Dendritic cell treated with granulocyte-macrophage colony-stimulating factor and Interleukin-4, amounts not matched to agents 40 ng/mL and 50 ng/mL, for 4 days (primary cell): ENCODE data around the gene VPS33A.
"Not testable (repeated sequence)": the region's sequence is repeated elsewhere in the genome, so short reads cannot be mapped to it uniquely, and the experiment has no call there.

Source experiments
- H3K27ac Mint-ChIP-seq: one replicate; pipeline ENCODE4 v1.8.0; 2022; ENCODE audit warnings: mild to moderate bottlenecking, mixed read lengths
- H3K27me3 Mint-ChIP-seq: one replicate; pipeline ENCODE4 v1.8.0; 2022; ENCODE audit warnings: mild to moderate bottlenecking, mixed read lengths
- H3K36me3 Mint-ChIP-seq: one replicate; pipeline ENCODE4 v1.8.0; 2022; ENCODE audit warnings: low read depth, mixed read lengths
- H3K4me1 Mint-ChIP-seq: one replicate; pipeline ENCODE4 v1.8.0; 2022; ENCODE audit warnings: low read depth, mixed read lengths
- H3K4me3 Mint-ChIP-seq: one replicate; pipeline ENCODE4 v1.8.0; 2022; ENCODE audit warnings: mild to moderate bottlenecking, moderate library complexity, mixed read lengths
- H3K9me3 Mint-ChIP-seq: one replicate; pipeline ENCODE4 v1.8.0; 2022; ENCODE audit warnings: mixed read lengths
- intact Hi-C: fragments of 100-400 bp; cut with micrococcal nuclease; formaldehyde crosslinking; loops from one replicate; pipeline ENCODE4 v1.15.0; 2022

VPS33A gene

DNA sequence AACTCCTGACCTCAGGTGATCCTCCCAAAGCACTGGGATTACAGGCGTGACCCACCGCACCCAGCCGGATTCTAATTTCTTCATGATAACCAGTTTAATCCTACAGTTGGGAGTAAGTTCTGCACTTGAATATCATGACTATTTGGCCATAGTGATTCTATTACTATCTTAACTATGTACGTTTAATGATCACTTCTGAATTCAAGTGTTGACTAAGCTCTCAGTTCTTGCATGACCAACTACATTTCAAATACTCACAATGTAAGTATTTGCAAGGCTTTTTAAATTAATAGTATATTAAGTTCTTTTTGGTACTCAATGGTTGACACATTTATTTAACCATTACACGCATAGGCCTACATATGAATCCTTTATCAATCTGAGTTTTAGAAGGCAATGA is 17.4 kb upstream of the VPS33A start:
- H3K9me3 Mint-ChIP-seq: no peaks in the 10 kb centered on the region
- intact Hi-C loops: no loop called here
- no peak overlapping the region for H3K27ac Mint-ChIP-seq
- H3K4me1 Mint-ChIP-seq: peaks cover 5% of the 10 kb centered on the region
- H3K27me3 Mint-ChIP-seq: no peaks in the 10 kb centered on the region
- no peak overlapping the region for H3K4me3 Mint-ChIP-seq
- H3K36me3 Mint-ChIP-seq: peaks cover 80% of the 10 kb centered on the region

DNA sequence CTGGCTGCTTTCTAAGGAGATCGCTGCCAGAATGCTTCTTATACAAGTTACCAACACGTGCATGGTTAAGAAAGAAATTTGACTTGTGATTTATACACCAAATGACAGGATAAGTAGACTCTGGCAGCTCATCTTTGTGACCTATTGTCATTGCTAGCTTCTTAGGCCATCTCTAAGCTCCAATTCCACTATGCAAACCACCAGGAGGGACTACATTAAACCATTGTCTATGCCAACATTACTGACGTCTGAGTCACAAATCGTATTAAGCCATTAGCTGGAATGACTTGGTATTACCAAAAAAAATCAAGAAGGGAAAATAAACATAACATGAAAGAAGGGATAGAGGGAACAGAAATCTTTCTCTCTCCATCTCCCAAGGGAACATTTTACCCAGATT is 15.8 kb upstream of the VPS33A start:
- intact Hi-C loops: no loop called here
- H3K27me3 Mint-ChIP-seq: no peaks in the 10 kb centered on the region
- H3K9me3 Mint-ChIP-seq: no peaks in the 10 kb centered on the region
- H3K4me1 Mint-ChIP-seq: peaks cover 5% of the 10 kb centered on the region
- peaks cover 80% of the 10 kb centered on the region for H3K36me3 Mint-ChIP-seq
- no peak overlapping the region for H3K4me3 Mint-ChIP-seq
- H3K27ac Mint-ChIP-seq: no peak overlapping the region

DNA sequence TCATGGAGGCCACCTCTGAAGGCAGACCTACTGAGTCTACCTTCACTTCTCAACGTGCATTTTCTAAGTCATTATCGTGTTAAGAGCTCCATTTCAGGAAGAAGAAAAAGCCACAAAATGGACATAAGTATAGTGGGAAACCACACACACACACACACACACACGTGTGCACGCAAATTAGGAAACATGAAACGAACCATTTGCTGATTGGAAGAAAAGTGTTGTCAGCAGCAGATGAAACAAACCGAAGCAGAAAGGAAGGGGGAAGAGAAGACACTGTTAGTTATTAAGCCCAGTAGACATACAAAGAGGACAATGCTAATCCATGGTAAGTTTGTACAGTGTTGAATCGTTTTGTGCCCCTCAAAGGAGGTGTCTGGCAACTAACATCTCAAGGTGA is 9.9 kb upstream of the VPS33A start:
- Mint-ChIP-seq H3K27ac (no peak overlapping the region), H3K4me1 (peaks cover 5% of the 10 kb centered on the region), H3K9me3 (no peaks in the 10 kb centered on the region), H3K4me3 (no peak overlapping the region), H3K36me3 (peaks cover 95% of the 10 kb centered on the region), H3K27me3 (no peaks in the 10 kb centered on the region)
- intact Hi-C loops: no loop called here

DNA sequence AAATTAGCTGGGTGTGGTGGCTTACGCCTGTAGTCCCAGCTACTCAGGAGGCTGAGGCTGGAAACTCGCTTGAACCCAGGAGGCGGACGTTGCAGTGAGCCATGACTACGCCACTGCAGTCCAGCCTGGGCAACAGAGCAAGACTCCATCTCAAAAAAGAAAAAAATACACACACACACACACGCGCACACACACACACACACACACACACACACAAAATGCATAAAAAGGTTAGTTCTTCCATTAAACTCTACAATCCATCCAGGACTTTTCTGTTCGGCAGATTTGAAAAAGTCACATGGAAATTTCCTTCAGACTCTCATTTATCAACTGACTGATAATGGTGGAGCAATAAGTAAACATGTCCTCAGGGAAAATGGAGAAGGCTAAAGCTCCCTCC is 9.2 kb upstream of the VPS33A start:
- no peaks in the 10 kb centered on the region for H3K27me3 Mint-ChIP-seq
- peaks cover 95% of the 10 kb centered on the region for H3K36me3 Mint-ChIP-seq
- no peaks in the 10 kb centered on the region for H3K9me3 Mint-ChIP-seq
- no peak overlapping the region for H3K4me3 Mint-ChIP-seq
- peaks cover 5% of the 10 kb centered on the region for H3K4me1 Mint-ChIP-seq
- intact Hi-C loops: no loop called here
- no peak overlapping the region for H3K27ac Mint-ChIP-seq

DNA sequence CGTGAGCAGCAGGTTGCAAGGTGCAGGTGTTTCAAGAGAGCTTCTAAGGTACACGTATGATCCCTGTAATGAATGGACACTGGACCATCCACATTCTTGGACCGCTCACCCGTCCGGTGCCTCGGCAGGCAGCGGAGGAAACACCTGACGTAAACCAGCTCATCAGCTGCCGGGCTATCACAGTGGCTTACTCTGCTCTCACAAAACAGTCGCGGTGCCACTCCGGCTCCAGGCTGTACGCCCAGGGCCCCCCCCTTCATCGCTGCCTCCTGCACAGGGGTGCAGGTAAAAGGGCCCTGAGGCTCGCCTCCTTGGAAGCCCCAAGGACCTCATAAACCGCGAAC is 436 bp downstream of the VPS33A start:
- Mint-ChIP-seq H3K27ac (peak overlapping the region; percentile 94), H3K4me1 (peaks cover 5% of the 10 kb centered on the region), H3K27me3 (no peaks in the 10 kb centered on the region), H3K4me3 (peak overlapping the region; percentile 96), H3K36me3 (peaks cover 49% of the 10 kb centered on the region), H3K9me3 (no peaks in the 10 kb centered on the region)
- intact Hi-C loops: loop anchor here (1.0 to 5.0 kb wide), 3 partner anchors 39 to 261 kb away; partner anchors contain the start of genes DIABLO, KNTC1 and ZCCHC8

DNA sequence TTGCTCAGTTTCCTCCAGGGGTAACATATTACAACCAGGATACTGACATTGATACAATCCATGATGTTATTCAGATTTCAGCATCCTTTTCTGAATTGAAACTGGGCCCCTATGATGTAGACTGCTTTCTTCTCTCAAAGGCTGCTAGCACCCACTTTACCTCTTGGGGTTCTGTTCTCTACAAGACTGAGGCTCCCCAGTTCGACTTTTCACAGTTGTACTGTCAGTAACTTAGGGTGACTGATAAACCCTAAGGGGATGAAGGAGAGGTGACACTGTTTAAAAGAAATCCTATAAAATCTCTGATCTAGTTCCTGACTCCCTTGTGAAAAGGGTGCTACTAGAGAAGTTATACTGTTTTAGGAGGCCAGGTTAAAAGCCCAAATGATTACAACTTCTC is 818 bp downstream of the VPS33A start:
- peaks cover 5% of the 10 kb centered on the region for H3K4me1 Mint-ChIP-seq
- H3K27ac Mint-ChIP-seq: peak overlapping the region; percentile 94
- H3K9me3 Mint-ChIP-seq: no peaks in the 10 kb centered on the region
- H3K4me3 Mint-ChIP-seq: peak overlapping the region; percentile 96
- H3K36me3 Mint-ChIP-seq: peaks cover 49% of the 10 kb centered on the region
- intact Hi-C loops: loop anchor here (5.0 kb wide), 1 partner anchor 38 kb away; the partner anchor contains the start of gene DIABLO
- H3K27me3 Mint-ChIP-seq: no peaks in the 10 kb centered on the region

DNA sequence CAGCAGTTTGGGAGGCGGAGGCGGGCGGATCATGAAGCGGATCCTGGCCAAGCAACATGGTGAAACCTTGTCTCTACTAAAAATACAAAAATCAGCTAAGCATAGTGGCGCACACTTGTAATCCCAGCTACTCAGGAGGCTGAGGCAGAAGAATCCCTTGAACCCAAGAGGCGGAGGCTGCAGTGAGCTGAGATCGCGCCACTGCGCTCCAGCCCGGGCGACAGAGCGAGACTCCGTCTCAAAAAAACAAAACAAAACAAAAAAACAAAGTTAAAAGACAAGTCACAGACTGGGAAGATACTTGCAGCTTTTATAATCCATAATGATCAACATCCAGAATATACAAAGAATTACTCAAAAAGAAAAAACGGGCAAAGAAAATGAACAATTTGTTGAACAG is 5.6 kb downstream of the VPS33A start:
- H3K27me3 Mint-ChIP-seq, intact Hi-C loops, H3K4me3 Mint-ChIP-seq, H3K9me3 Mint-ChIP-seq, H3K27ac Mint-ChIP-seq, H3K4me1 Mint-ChIP-seq: not testable (repeated sequence)
- H3K36me3 Mint-ChIP-seq: peaks cover 82% of the 10 kb centered on the region

DNA sequence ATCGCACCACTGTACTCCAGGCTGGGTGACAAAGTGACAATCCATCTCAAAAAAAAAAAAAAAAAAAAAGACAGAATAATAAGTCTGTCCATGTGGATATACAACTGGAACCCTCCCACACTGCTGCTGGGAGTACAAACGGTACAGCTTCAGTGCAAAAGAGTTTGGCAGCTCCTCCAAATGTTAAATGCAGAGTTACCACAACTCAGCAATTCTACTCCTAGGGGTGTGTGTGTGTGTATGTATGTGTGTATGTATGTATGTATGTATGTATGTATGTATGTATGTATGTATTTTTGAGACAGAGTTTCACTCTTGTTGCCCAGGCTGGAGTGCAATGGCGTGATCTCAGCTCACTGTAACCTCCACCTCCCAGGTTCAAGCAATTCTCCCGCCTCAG is 7.4 kb downstream of the VPS33A start:
- intact Hi-C loops, H3K4me3 Mint-ChIP-seq, H3K27ac Mint-ChIP-seq, H3K27me3 Mint-ChIP-seq, H3K9me3 Mint-ChIP-seq, H3K4me1 Mint-ChIP-seq: not testable (repeated sequence)
- H3K36me3 Mint-ChIP-seq: peaks cover 97% of the 10 kb centered on the region

DNA sequence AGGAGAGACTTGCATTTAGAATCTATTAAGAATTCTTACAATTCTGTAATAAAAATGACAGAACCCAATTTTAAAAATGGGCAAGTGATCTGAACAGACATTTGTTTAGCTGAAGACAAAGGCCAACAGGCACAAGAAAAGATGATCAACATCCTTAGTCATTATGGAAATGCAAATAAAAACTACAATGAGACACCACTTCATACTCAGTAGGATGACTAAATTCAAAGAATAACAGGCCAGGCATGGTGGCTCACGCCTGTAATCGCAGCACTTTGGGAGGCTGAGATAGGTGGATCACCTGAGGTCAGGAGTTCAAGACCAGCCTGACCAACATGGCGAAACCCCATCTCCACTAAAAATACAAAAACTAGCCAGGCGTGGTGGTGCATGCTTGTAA is 7.8 kb downstream of the VPS33A start:
- H3K4me1 Mint-ChIP-seq, H3K27me3 Mint-ChIP-seq, intact Hi-C loops, H3K4me3 Mint-ChIP-seq, H3K9me3 Mint-ChIP-seq, H3K27ac Mint-ChIP-seq: not testable (repeated sequence)
- peaks cover 97% of the 10 kb centered on the region for H3K36me3 Mint-ChIP-seq

DNA sequence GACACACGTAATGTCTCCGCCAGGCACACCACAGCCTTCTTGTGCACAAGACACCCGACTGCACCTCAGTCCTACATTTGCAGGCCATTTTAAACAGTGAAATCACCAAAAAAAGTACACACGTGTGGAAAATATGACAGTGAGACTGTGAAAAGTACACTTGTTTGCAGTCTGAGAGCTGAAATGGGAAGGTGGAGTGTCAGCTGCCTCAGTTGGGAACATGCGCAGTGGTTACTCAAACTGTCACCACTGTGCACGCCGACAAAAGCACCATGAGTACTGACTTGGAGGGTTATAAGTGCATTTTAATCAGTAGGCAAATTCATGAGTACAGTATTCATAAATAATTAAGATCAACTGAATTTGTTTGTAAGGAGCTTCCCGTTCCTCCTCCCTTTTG is 15.8 kb downstream of the VPS33A start:
- Mint-ChIP-seq H3K4me3 (no peak overlapping the region), H3K36me3 (peaks cover 90% of the 10 kb centered on the region), H3K9me3 (no peaks in the 10 kb centered on the region), H3K27me3 (no peaks in the 10 kb centered on the region), H3K4me1 (no peaks in the 10 kb centered on the region), H3K27ac (no peak overlapping the region)
- intact Hi-C loops: no loop called here

DNA sequence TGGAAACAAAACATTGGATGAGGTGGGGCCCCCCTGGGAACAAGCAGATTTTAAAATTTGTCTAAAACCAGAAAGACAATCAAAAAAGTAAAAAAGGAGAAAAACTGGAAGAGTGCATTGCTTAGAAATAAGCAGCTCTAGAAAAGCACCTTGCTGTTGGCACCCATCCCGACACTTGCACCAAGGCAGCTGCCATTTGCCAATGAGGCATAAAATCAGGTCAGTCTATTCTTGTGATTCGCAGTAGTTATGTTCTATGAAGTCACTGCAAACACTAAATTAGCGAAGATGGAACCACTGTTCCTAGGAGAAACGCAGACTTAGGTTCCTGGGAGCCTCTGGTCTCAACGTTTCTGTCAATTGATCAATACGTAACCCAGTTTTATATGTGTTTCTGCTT is 16.2 kb downstream of the VPS33A start:
- no peaks in the 10 kb centered on the region for H3K4me1 Mint-ChIP-seq
- H3K27ac Mint-ChIP-seq: no peak overlapping the region
- no peaks in the 10 kb centered on the region for H3K9me3 Mint-ChIP-seq
- no peaks in the 10 kb centered on the region for H3K27me3 Mint-ChIP-seq
- no peak overlapping the region for H3K4me3 Mint-ChIP-seq
- intact Hi-C loops: no loop called here
- peaks cover 87% of the 10 kb centered on the region for H3K36me3 Mint-ChIP-seq

DNA sequence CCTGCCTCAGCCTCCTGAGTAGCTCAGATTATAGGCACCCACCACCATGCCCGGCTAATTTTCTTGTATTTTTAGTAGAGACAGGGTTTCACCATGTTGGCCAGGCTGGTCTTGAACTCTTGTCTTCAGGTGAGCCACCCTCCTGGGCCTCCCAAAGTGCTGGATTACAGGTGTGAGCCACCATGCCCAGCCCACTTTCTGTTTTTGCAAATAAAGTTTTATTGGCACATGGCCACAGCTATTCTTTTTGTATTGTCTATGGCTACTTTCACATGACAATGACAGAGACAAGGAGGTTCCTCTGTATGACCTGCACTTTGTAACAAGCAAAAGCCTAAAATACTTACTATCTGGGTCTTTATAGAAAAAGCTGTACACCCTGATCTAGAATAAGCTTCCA is 20.7 kb downstream of the VPS33A start:
- Mint-ChIP-seq H3K27ac (no peak overlapping the region), H3K36me3 (peaks cover 96% of the 10 kb centered on the region), H3K4me1 (no peaks in the 10 kb centered on the region), H3K9me3 (no peaks in the 10 kb centered on the region), H3K4me3 (no peak overlapping the region), H3K27me3 (no peaks in the 10 kb centered on the region)
- intact Hi-C loops: no loop called here

DNA sequence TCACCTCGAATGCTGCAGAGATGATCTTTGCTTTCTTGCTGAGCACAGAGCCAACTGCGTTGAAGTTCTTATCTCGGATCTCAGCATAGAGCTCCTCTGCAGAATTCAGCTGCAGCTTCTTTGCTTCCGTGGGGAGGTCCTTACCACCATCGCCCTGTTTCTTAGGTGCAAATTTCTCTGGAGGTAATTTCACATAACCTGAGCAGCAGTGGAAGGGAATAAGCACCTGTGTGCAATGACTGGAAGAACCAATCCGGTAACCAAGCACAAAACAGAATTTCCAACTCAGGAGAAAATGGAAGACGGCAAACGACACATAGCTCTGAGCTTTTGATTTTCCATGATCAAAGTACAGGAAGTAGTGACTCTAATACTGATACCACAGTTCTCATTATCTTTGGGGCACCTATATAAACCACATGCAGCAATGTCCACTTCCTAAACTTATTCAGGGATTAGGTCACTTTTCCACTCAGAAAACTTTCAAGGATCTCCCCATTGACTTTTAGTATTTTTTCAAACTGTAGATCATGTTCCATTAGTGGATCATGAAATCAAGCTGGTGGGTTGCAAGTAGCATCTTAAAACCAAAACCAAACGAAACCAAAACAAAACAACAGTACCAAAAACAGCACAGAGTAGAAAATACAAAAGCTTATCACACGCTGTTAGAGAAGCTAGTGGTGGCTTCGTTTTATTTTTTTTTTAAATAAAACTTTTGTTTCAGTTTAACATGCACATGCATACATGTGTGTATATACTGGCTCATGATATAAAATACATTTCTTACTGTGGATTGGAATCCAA is 21.5 kb downstream of the VPS33A start:
- intact Hi-C loops: no loop called here
- Mint-ChIP-seq H3K27ac (no peak overlapping the region), H3K36me3 (peaks cover 96% of the 10 kb centered on the region)

DNA sequence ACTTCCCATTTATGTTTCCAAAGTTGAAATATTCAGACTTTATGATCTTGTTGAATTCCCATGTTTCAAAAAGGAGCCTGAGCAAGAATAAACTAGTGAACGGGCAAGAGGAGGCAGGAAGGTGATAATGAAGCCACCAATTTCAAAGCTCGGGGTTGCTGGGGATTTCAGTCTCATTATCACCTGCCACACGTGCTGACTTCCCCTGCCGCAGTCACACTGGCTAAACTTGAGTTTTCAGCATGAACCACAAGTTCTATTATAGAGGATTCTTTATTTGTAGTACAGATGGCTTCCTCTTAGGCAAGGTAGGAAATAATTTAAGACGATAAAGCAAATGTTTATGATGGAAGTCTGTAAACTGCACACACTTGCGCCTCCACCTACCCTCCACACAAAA is 22.3 kb downstream of the VPS33A start:
- Mint-ChIP-seq H3K4me3 (no peak overlapping the region), H3K9me3 (no peaks in the 10 kb centered on the region), H3K36me3 (peaks cover 96% of the 10 kb centered on the region), H3K27ac (no peak overlapping the region), H3K27me3 (no peaks in the 10 kb centered on the region), H3K4me1 (no peaks in the 10 kb centered on the region)
- intact Hi-C loops: no loop called here

More for the DNA sequence above, 21.5 kb downstream of the VPS33A start:
- Mint-ChIP-seq H3K9me3 (no peaks in the 10 kb centered on the region), H3K4me1 (no peaks in the 10 kb centered on the region), H3K27me3 (no peaks in the 10 kb centered on the region), H3K4me3 (no peak overlapping the region)

DNA sequence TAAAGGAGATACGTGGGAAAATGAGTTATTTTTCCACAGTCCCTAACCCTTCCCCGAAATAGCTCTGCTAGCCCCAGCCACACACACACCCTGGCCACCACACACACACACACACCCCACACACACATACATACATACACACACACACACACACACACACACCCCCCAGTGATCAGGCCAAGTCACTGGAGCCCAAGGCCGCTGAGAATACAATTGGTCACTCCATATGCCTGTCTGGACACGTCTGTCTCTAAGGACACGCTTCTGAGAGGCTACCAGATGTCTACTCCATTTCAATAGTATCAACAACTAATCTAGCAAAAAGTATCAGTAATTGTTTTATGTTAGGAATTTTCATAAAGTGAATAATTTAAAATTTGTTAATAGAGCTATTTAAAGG is 27.4 kb downstream of the VPS33A start:
- Mint-ChIP-seq H3K4me1 (no peaks in the 10 kb centered on the region), H3K36me3 (peaks cover 93% of the 10 kb centered on the region), H3K4me3 (no peak overlapping the region), H3K9me3 (no peaks in the 10 kb centered on the region), H3K27me3 (no peaks in the 10 kb centered on the region), H3K27ac (no peak overlapping the region)
- intact Hi-C loops: no loop called here
